HG03571 (cell line): ENCODE data around the gene CERT1.
"Not testable (repeated sequence)": the region's sequence is repeated elsewhere in the genome, so short reads cannot be mapped to it uniquely, and the experiment has no call there.

Experiments
- ATAC-seq: cut with Tn5 transposase; IDR thresholded peaks from one replicate; pipeline ENCODE4 v1.9.1; 2021; ENCODE audit not compliant: unreplicated experiment

The CERT1 gene

GRCh38 chr5:75523275-75523674, 11.8 kb upstream of the CERT1 start:
- no peak for ATAC-seq

GRCh38 chr5:75522542-75522941, 11.1 kb upstream of the CERT1 start:
- no peak for ATAC-seq

- ATAC-seq: no peak
Observed at GRCh38 chr5:75522025-75522424, 10.6 kb upstream of the CERT1 start.

- ATAC-seq: no peak
Observed at GRCh38 chr5:75521195-75521594, 9.8 kb upstream of the CERT1 start.

- no peak for ATAC-seq
Observed at GRCh38 chr5:75519761-75520160, 8.3 kb upstream of the CERT1 start.

DNA sequence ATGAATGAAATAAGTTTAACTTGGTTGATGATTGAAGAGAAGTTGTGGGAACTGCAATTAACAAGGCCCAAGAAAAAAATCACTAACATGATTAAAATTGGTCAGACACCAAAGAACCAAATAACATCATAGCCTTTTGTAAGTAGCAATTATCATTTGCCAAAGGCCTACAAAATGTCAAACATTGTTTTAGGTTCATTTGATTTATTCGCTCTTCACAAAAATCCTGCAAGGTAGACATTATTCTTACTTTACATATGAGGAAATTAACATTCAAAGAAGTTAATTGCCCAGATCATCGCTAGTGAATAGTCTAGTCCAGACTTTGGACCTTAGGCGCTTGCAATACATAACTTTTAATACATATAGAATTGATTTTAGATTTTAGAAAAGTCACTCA, 2.9 kb upstream of the CERT1 start:
- no peak for ATAC-seq

DNA sequence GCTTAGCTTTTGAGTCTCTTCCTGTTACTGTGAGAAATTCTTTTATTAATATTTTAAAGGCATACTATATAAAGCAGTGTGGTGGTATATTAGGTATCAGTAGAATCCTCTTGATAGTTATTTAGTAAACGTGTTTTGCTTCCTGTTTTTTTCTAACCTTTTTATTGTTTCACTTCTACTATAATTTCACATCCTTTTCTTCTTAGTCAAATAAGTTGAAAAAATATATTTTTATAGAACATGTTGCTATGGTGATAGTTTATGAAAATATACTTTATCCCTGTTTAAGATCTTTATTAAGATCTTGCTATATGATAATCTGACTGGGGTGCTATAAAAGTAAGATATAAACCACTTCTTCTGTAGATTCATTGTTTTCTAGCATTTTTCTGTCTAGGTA, 2.4 kb upstream of the CERT1 start:
- ATAC-seq: no peak

GRCh38 chr5:75512383-75513074, 1.1 kb upstream of the CERT1 start:
- no peak for ATAC-seq

DNA sequence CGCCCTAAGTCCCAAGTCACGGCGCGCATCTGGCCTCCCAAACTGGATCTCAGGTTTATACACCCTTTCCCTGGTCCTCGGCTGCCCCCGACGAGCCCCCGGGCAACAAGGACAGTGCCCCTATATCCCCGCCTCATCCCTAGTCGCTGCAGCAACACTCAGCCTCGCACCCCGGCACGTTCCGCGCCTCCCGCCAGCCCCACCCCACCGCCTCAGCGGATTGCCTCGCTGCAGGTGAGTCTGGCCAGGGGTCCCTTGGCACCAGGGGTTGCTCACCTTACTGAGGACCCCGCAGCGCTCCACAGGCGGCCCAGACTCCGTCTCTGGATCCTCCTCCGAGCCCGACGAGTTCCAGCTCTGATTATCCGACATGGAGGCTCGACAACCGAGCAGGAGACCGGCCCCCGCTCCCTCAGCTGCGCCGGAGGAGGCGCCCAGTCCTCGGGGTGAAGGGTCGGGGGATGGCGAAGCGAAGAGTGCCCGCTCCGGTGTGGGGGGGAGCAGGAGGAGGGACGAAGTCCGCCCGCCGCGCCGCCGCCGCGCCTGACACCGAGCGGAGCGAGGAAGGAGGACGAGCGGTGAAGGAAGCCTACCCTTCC, 494 bp downstream of the CERT1 start:
- ATAC-seq: peak; percentile 23

DNA sequence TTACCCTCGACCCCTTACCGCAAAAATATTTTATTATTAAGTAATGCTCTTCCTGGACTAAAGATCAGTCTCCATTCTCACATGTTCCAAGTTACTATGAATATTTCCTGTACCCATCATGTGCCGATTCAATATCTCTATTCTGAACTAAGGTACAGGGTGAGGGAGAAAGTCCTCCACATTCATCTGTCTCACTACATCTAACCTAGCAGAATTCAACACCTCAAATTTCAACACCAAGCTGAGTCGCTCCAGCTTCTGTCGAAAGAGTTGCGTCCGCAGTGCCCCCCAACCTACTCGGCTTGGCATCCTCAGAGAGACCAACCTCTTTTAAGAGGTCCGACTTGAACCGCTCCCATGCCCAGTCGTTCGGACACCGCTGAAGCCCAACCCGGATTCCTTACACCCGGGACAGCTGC, 1.0 kb downstream of the CERT1 start:
- peak; percentile 4 for ATAC-seq

DNA sequence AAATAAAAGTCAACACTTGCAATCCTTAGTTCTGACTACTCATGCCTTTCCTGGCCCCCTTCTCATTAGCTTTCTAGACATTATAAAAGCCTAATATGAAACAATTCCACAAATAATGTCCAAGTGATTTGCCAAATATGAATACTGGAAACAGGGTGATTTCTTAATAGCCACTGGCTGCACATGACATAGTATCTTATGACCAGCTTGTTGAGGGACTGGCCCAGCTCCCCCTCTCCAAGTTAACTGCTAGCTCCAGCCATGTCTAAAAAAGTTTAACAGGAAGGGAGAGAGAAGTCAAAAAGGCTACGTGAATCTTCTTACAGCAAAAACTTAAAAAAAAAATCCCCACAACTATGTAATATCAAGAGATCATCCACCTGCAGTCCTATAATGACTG, 1.5 kb downstream of the CERT1 start:
- no peak for ATAC-seq

DNA sequence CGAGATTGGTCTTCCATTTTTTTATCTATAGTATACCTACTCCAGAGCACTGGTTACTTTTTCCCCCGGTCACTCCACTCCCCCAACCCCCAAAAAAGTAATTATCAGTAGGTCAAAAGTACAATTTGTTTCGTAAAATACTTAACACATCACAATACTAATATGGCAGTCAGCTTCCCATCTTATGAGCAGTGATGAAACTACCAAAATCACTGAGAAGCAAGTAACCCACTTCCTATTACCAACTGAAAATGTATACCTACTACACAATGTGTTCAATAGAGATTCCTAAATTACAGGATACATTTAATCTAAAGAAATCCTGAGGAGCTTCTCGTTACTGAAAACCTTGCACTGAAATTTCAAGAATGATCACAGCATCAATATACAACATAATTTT, 1.9 kb downstream of the CERT1 start:
- no peak for ATAC-seq

DNA sequence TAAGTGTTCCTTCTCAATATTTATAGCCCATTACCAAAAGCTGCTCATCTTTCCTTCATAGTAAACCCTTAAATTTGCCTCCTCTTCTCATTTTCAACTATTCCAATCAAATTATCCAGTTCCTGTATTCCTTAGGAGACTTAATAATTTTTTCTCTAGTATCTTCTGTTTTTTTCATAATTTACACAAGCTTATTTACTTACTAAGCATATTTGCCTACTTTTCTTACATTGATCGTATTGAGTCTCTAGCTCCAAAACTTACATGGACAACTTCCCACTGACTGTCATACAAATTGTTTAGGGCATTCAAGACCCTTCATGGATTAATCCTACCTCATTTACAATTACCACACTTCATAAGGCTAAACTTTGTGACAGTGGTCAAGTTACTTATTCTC, 3.6 kb downstream of the CERT1 start:
- no peak for ATAC-seq

DNA sequence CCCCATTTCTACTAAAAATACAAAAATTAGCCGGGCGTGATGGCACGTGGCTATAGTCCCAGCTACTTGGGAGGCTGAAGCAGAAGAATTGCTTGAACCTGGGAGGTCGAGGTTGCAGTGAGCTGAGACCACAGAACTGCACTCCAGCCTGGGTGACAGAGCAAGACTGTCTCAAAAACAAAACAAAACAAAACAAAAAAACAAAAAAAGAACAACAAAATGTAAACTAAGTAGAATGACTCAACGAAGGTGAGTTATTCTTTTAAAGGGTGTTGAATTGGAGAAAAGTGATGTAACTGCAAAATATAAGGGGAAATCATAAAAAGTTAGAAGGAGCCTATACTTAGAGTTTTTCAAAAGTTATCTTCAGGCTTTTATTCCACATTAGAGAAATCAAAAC, 6.3 kb downstream of the CERT1 start:
- not testable (repeated sequence) for ATAC-seq

GRCh38 chr5:75498875-75499274, 12.6 kb downstream of the CERT1 start:
- ATAC-seq: not testable (repeated sequence)

DNA sequence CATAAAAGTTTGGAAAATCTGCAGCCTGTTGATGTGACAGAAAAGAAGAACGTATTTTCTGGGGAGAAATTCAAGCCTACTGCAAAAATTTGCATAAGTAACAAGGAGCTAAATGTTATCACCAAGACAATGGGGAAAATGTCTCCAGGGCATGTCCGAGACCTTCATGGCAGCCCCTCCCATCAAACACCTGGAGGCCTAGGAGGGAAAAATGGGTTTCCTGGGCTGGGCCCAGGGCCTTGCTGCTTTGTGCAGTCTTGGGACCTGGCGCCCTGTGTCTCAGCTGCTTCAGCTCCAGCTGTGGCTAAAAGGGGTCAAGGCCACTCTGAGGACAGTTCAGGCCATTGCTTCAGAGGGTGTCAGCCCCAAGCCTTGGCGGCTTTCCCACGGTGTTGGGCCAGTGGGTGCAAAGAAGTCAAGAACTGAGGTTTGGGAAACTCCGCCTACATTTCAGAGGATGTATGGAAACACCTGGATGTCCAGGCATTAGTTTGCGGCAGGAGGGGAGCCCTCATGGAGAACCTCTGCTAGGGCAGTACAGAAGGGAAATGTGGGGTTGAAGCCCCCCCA, 13.1 kb downstream of the CERT1 start:
- ATAC-seq: no peak

DNA sequence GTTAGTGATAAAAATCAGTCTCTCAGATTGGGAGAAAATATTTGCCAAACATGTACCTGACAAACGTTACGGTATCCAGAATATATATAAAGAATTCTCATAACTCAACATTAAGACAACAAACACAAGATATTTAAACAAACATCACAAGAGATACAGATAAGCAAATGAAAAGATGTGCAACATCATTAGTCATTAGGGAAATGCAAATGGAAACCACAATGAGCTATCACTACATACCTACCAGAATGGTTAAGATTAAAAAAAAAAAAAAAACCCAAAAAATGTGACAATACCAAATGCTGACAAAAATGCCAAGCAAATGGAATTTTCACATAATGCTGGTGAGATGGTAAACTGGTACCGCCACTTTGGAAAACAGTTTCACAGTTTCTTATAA, 15.4 kb downstream of the CERT1 start:
- ATAC-seq: no peak

GRCh38 chr5:75491621-75492020, 19.8 kb downstream of the CERT1 start:
- no peak for ATAC-seq

DNA sequence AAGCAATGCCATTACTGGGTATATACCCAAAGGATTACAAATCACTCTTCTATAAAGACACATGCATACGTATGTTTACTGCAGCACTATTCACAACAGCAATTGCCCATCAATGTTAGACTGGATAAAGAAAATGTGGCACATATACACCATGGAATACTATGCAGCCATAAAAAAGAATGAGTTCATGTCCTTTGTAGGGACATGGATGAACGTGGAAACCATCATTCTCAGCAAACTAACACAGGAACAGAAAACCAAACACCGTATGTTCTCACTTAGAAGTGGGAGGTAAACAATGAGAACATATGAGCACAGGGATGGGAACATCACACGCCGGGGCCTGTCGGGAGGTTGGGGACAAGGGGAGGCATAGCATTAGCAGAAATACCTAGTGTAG, 21.6 kb downstream of the CERT1 start:
- ATAC-seq: not testable (repeated sequence)

GRCh38 chr5:75484605-75485004, 26.8 kb downstream of the CERT1 start:
- no peak for ATAC-seq

DNA sequence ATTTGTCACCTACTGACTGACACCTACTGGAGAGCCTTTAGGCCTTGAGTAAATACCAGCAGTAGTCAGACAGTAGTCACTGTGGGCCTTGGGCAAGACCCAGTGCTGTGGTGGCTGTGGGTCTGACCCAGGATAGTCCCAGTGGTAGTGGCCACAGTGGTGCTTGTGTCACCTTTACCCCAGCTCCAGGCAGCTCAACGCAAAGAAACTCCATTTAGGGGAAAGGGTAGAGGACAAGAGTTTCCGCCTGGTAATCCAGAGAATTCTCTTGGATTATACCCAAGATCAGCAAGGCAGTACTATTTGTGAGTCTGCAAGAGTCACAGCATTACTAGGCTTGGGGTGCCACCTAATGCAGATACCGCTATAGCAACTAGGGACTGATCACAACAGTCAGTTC, 28.9 kb downstream of the CERT1 start:
- no peak for ATAC-seq

DNA sequence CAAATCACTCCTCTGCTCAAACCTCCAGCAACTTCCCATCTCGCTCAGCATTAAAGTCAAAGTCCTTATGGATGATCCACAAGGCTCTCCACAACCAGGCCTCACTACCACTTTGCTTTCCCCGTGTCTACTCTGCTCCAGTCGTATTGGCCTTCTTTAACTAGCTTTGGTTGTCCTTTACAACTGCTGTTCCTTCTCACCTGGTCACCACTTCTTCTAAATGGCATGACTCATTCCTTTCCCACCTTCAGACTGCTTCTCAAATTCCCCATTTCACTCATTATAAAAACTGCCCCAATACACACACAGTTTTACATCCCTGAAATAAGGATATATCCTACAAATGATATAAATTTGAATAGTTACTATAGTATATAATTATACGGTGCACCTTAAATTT, 30.4 kb downstream of the CERT1 start:
- ATAC-seq: no peak

DNA sequence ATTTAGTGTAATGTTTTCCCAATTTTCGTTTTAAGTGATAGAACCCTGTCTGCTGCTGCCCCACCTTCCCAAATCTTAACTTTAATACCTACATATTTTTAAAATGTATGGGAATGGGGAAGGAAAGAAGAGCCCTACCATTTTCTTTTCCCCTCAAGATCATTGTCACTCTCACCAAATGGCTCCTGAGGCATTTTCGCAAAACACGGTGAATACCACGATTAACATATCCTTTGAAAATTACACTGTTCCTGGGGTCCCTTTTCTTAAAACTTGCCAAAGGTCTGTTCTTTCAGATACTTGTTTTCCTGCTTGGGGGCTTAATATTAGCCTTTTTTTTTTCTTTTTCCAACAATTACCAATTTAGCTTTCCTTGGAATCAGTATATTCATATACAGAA, 36.1 kb downstream of the CERT1 start:
- ATAC-seq: no peak
